OCI-LY7 (cell line): Measurements from ENCODE around the gene CDC25B.

Source experiments
- CTCF ChIP-seq: fragments of 200-600 bp; sonication (generic); conservative IDR thresholded peaks from 2 replicates; pipeline ENCODE4 v1.5.1; 2014; ENCODE audit warnings: mild to moderate bottlenecking, antibody characterized with exemption, low read length, moderate library complexity, mixed read lengths
- EZH2phosphoT487 ChIP-seq: fragments of 200-600 bp; sonication (generic); IDR thresholded peaks from 2 replicates; pipeline ENCODE4 v1.6.1; 2018; ENCODE audit warnings: low read depth, borderline replicate concordance, mild to moderate bottlenecking, mixed run types, antibody characterized with exemption, low read length, moderate library complexity, mixed read lengths

- no peak for TF ChIP-seq CTCF
- no peak for TF ChIP-seq EZH2phosphoT487
Observed at GRCh38 chr20:3812259-3812681, 16.2 kb downstream of the CDC25B start.
